Jurkat, Clone E6-1 (cell line): ENCODE measurements around the gene ARL10.
"Not testable (repeated sequence)": the region's sequence is repeated elsewhere in the genome, so short reads cannot be mapped to it uniquely, and the experiment has no call there.

Experiments
- DNase-seq: peaks from one replicate; pipeline ENCODE4 v3.0.0-alpha.2; 2011; ENCODE audit warnings: low read depth, low spot score
- H3K4me3 ChIP-seq: 2 replicates; pipeline ENCODE4 v1.5.1; 2011; ENCODE audit warnings: mild to moderate bottlenecking, low read length, control low read depth, moderate library complexity

The ARL10 gene

GRCh38 chr5:176406436-176407052, 41.3 kb downstream of the ARL10 start:
- DNase-seq = no peak

GRCh38 chr5:176407456-176408251, 42.4 kb downstream of the ARL10 start:
- no peak for DNase-seq
- H3K4me3 ChIP-seq = no peak overlapping the region

More at GRCh38 chr5:176406436-176407052, 41.3 kb downstream of the ARL10 start:
- no peak overlapping the region for H3K4me3 ChIP-seq

- not testable (repeated sequence) for H3K4me3 ChIP-seq, DNase-seq
Measured at GRCh38 chr5:176408252-176408573, 42.9 kb downstream of the ARL10 start.

- DNase-seq = no peak
- no peak overlapping the region for H3K4me3 ChIP-seq
Measured at GRCh38 chr5:176408590-176408989, 43.3 kb downstream of the ARL10 start.

- no peak overlapping the region for H3K4me3 ChIP-seq
- no peak for DNase-seq
Measured at GRCh38 chr5:176409765-176410164, 44.5 kb downstream of the ARL10 start.

GRCh38 chr5:176410486-176411180, 45.3 kb downstream of the ARL10 start:
- DNase-seq = no peak
- no peak overlapping the region for H3K4me3 ChIP-seq

- DNase-seq = no peak
- H3K4me3 ChIP-seq = no peak overlapping the region
Measured at GRCh38 chr5:176412517-176413254, 47.4 kb downstream of the ARL10 start.

GRCh38 chr5:176413255-176413565, 47.9 kb downstream of the ARL10 start:
- no peak overlapping the region for H3K4me3 ChIP-seq
- no peak for DNase-seq

- DNase-seq = no peak
- H3K4me3 ChIP-seq = no peak overlapping the region
Measured at GRCh38 chr5:176413709-176414191, 48.5 kb downstream of the ARL10 start.

- no peak for DNase-seq
Measured at GRCh38 chr5:176414704-176415103, 49.4 kb downstream of the ARL10 start.

GRCh38 chr5:176415240-176415951, 50.1 kb downstream of the ARL10 start:
- H3K4me3 ChIP-seq = peak overlapping the region; percentile 64
- no peak for DNase-seq

More at GRCh38 chr5:176414704-176415103, 49.4 kb downstream of the ARL10 start:
- no peak overlapping the region for H3K4me3 ChIP-seq

GRCh38 chr5:176415952-176416924, 51.0 kb downstream of the ARL10 start, which contains the start of gene CLTB:
Gene CLTB, minus strand, starts transcription at chr5:176416539. Its CDS starts 176 bp downstream, at chr5:176416363.
- H3K4me3 ChIP-seq = peak within 1 kb of the TSS; percentile 64
- DNase-seq = peak; percentile 71

- H3K4me3 ChIP-seq = peak overlapping the region; percentile 36
- no peak for DNase-seq
Measured at GRCh38 chr5:176416965-176417364, 51.7 kb downstream of the ARL10 start.

- no peak for DNase-seq
- H3K4me3 ChIP-seq = no peak overlapping the region
Measured at GRCh38 chr5:176418251-176418650, 53.0 kb downstream of the ARL10 start.

GRCh38 chr5:176420086-176420485, 54.8 kb downstream of the ARL10 start:
- DNase-seq = no peak
- no peak overlapping the region for H3K4me3 ChIP-seq

GRCh38 chr5:176420972-176421544, 55.8 kb downstream of the ARL10 start:
- no peak overlapping the region for H3K4me3 ChIP-seq
- no peak for DNase-seq

GRCh38 chr5:176424181-176424580, 58.9 kb downstream of the ARL10 start:
- no peak for DNase-seq
- H3K4me3 ChIP-seq = no peak overlapping the region
